Measurements from ENCODE around the gene TRPM2.

The TRPM2 gene

GRCh38 chr21:44330698-44331097 is 22.7 kb upstream of the TRPM2 start:
- no peaks in the 10 kb centered on the region for H3K4me1 ChIP-seq (ENCODE audit: control insufficient read depth, insufficient read depth, low read length)
- no peaks in the 10 kb centered on the region for H3K9me3 ChIP-seq (ENCODE audit: control insufficient read depth, insufficient read depth, low read depth, low read length)
- H3K4me3 ChIP-seq (ENCODE audit: low read depth, low read length), result no peak overlapping the region
- H3K9ac ChIP-seq (ENCODE audit: low read length), result no peak overlapping the region
- no peak overlapping the region for H3K27ac ChIP-seq (ENCODE audit: low read depth, low read length)
- H3K36me3 ChIP-seq (ENCODE audit: control insufficient read depth, insufficient read depth, low read length), result peaks cover 16% of the 10 kb centered on the region
- no peaks in the 10 kb centered on the region for H3K27me3 ChIP-seq (ENCODE audit: control insufficient read depth, insufficient read depth, low read length)

GRCh38 chr21:44331209-44331608 is 22.2 kb upstream of the TRPM2 start:
- no peak overlapping the region for H3K4me3 ChIP-seq (ENCODE audit: low read depth, low read length)
- H3K9me3 ChIP-seq (ENCODE audit: control insufficient read depth, insufficient read depth, low read depth, low read length), result no peaks in the 10 kb centered on the region
- no peaks in the 10 kb centered on the region for H3K27me3 ChIP-seq (ENCODE audit: control insufficient read depth, insufficient read depth, low read length)
- no peak overlapping the region for H3K9ac ChIP-seq (ENCODE audit: low read length)
- H3K27ac ChIP-seq (ENCODE audit: low read depth, low read length), result no peak overlapping the region
- H3K36me3 ChIP-seq (ENCODE audit: control insufficient read depth, insufficient read depth, low read length), result peaks cover 13% of the 10 kb centered on the region
- H3K4me1 ChIP-seq (ENCODE audit: control insufficient read depth, insufficient read depth, low read length), result no peaks in the 10 kb centered on the region

GRCh38 chr21:44331650-44332307 is 21.6 kb upstream of the TRPM2 start:
- peaks cover 15% of the 10 kb centered on the region for H3K36me3 ChIP-seq (ENCODE audit: control insufficient read depth, insufficient read depth, low read length)
- H3K27ac ChIP-seq (ENCODE audit: low read depth, low read length), result no peak overlapping the region
- H3K9me3 ChIP-seq (ENCODE audit: control insufficient read depth, insufficient read depth, low read depth, low read length), result no peaks in the 10 kb centered on the region
- no peaks in the 10 kb centered on the region for H3K4me1 ChIP-seq (ENCODE audit: control insufficient read depth, insufficient read depth, low read length)
- H3K4me3 ChIP-seq (ENCODE audit: low read depth, low read length), result no peak overlapping the region
- no peaks in the 10 kb centered on the region for H3K27me3 ChIP-seq (ENCODE audit: control insufficient read depth, insufficient read depth, low read length)
- H3K9ac ChIP-seq (ENCODE audit: low read length), result no peak overlapping the region

GRCh38 chr21:44332383-44332782 is 21.0 kb upstream of the TRPM2 start:
- H3K9me3 ChIP-seq (ENCODE audit: control insufficient read depth, insufficient read depth, low read depth, low read length), result no peaks in the 10 kb centered on the region
- H3K36me3 ChIP-seq (ENCODE audit: control insufficient read depth, insufficient read depth, low read length), result peaks cover 12% of the 10 kb centered on the region
- no peaks in the 10 kb centered on the region for H3K27me3 ChIP-seq (ENCODE audit: control insufficient read depth, insufficient read depth, low read length)
- H3K4me3 ChIP-seq (ENCODE audit: low read depth, low read length), result no peak overlapping the region
- H3K4me1 ChIP-seq (ENCODE audit: control insufficient read depth, insufficient read depth, low read length), result no peaks in the 10 kb centered on the region
- no peak overlapping the region for H3K9ac ChIP-seq (ENCODE audit: low read length)
- no peak overlapping the region for H3K27ac ChIP-seq (ENCODE audit: low read depth, low read length)

- Histone ChIP-seq H3K9ac (ENCODE audit: low read length) (no peak overlapping the region), H3K36me3 (ENCODE audit: control insufficient read depth, insufficient read depth, low read length) (peaks cover 12% of the 10 kb centered on the region), H3K4me3 (ENCODE audit: low read depth, low read length) (no peak overlapping the region)
Measured at GRCh38 chr21:44332965-44333364, 20.5 kb upstream of the TRPM2 start.

GRCh38 chr21:44333509-44334328 is 19.7 kb upstream of the TRPM2 start:
- H3K9ac ChIP-seq (ENCODE audit: low read length), result no peak overlapping the region
- H3K27me3 ChIP-seq (ENCODE audit: control insufficient read depth, insufficient read depth, low read length), result no peaks in the 10 kb centered on the region
- H3K36me3 ChIP-seq (ENCODE audit: control insufficient read depth, insufficient read depth, low read length), result peaks cover 12% of the 10 kb centered on the region
- peaks cover 7% of the 10 kb centered on the region for H3K4me1 ChIP-seq (ENCODE audit: control insufficient read depth, insufficient read depth, low read length)
- H3K9me3 ChIP-seq (ENCODE audit: control insufficient read depth, insufficient read depth, low read depth, low read length), result no peaks in the 10 kb centered on the region
- no peak overlapping the region for H3K27ac ChIP-seq (ENCODE audit: low read depth, low read length)
- H3K4me3 ChIP-seq (ENCODE audit: low read depth, low read length), result no peak overlapping the region

More at GRCh38 chr21:44332965-44333364, 20.5 kb upstream of the TRPM2 start:
- Histone ChIP-seq H3K9me3 (ENCODE audit: control insufficient read depth, insufficient read depth, low read depth, low read length) (no peaks in the 10 kb centered on the region), H3K27me3 (ENCODE audit: control insufficient read depth, insufficient read depth, low read length) (no peaks in the 10 kb centered on the region), H3K27ac (ENCODE audit: low read depth, low read length) (no peak overlapping the region), H3K4me1 (ENCODE audit: control insufficient read depth, insufficient read depth, low read length) (peaks cover 3% of the 10 kb centered on the region)

GRCh38 chr21:44334329-44335030 is 18.9 kb upstream of the TRPM2 start:
- Histone ChIP-seq H3K4me1 (ENCODE audit: control insufficient read depth, insufficient read depth, low read length) (peaks cover 7% of the 10 kb centered on the region), H3K27me3 (ENCODE audit: control insufficient read depth, insufficient read depth, low read length) (no peaks in the 10 kb centered on the region), H3K9me3 (ENCODE audit: control insufficient read depth, insufficient read depth, low read depth, low read length) (no peaks in the 10 kb centered on the region), H3K4me3 (ENCODE audit: low read depth, low read length) (no peak overlapping the region), H3K27ac (ENCODE audit: low read depth, low read length) (no peak overlapping the region), H3K9ac (ENCODE audit: low read length) (no peak overlapping the region), H3K36me3 (ENCODE audit: control insufficient read depth, insufficient read depth, low read length) (peaks cover 12% of the 10 kb centered on the region)

GRCh38 chr21:44335266-44336059 is 18.0 kb upstream of the TRPM2 start:
- no peak overlapping the region for H3K9ac ChIP-seq (ENCODE audit: low read length)
- H3K9me3 ChIP-seq (ENCODE audit: control insufficient read depth, insufficient read depth, low read depth, low read length), result no peaks in the 10 kb centered on the region
- peaks cover 15% of the 10 kb centered on the region for H3K4me1 ChIP-seq (ENCODE audit: control insufficient read depth, insufficient read depth, low read length)
- H3K4me3 ChIP-seq (ENCODE audit: low read depth, low read length), result no peak overlapping the region
- no peaks in the 10 kb centered on the region for H3K27me3 ChIP-seq (ENCODE audit: control insufficient read depth, insufficient read depth, low read length)
- H3K27ac ChIP-seq (ENCODE audit: low read depth, low read length), result no peak overlapping the region
- peaks cover 12% of the 10 kb centered on the region for H3K36me3 ChIP-seq (ENCODE audit: control insufficient read depth, insufficient read depth, low read length)

- Histone ChIP-seq H3K4me3 (ENCODE audit: low read depth, low read length) (no peak overlapping the region), H3K27me3 (ENCODE audit: control insufficient read depth, insufficient read depth, low read length) (no peaks in the 10 kb centered on the region), H3K9me3 (ENCODE audit: control insufficient read depth, insufficient read depth, low read depth, low read length) (no peaks in the 10 kb centered on the region), H3K36me3 (ENCODE audit: control insufficient read depth, insufficient read depth, low read length) (peaks cover 12% of the 10 kb centered on the region), H3K4me1 (ENCODE audit: control insufficient read depth, insufficient read depth, low read length) (peaks cover 29% of the 10 kb centered on the region), H3K27ac (ENCODE audit: low read depth, low read length) (no peak overlapping the region), H3K9ac (ENCODE audit: low read length) (no peak overlapping the region)
Measured at GRCh38 chr21:44337449-44337848, 16.0 kb upstream of the TRPM2 start.

GRCh38 chr21:44337941-44338895 is 15.2 kb upstream of the TRPM2 start:
- peak overlapping the region; percentile 52 for H3K4me3 ChIP-seq (ENCODE audit: low read depth, low read length)
- no peaks in the 10 kb centered on the region for H3K27me3 ChIP-seq (ENCODE audit: control insufficient read depth, insufficient read depth, low read length)
- no peaks in the 10 kb centered on the region for H3K9me3 ChIP-seq (ENCODE audit: control insufficient read depth, insufficient read depth, low read depth, low read length)
- peaks cover 36% of the 10 kb centered on the region for H3K4me1 ChIP-seq (ENCODE audit: control insufficient read depth, insufficient read depth, low read length)
- peaks cover 12% of the 10 kb centered on the region for H3K36me3 ChIP-seq (ENCODE audit: control insufficient read depth, insufficient read depth, low read length)
- no peak overlapping the region for H3K27ac ChIP-seq (ENCODE audit: low read depth, low read length)
- H3K9ac ChIP-seq (ENCODE audit: low read length), result peak overlapping the region; percentile 40

Measured in HUES6 (cell line).